ENCODE data around the gene PRKAG2.

PRKAG2 gene

DNA sequence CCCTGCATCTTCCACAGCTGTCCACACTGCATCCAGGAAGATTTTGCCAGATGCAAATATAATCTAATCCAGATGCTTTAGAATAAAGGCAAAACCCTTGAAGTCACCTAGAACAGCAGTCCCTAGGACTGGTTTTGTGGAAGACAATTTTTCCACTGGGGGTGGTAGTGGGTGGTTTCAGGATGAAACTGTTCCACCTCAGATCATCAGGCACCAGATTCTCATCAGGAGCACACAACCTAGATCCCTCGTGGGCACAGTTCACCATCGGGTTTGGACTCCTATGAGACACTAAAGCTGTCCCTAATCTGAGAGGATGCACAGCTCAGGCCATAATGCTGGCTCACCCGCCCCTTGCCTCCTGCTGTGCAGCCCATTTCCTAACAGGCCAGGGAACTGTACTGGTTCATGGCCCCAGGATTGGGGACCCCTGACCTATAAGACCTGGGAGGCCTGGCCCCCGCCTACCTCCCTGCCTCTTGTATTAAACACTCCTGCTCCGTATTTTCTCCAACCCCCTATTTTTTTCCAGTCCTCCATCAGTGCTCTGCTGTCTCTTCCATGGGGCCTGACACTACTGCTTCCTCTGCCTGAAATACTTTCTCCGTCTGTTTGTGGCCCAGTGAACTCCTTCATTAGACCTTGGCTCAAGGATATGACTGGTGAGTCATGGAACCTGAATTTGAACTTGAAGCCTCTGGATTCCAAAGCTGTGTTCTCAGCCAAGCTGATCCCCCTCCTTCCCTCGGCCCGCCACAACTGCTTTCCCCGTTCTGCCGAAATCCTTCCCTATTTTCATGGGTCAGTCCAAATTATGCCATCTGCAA, 277.3 kb downstream of the PRKAG2 start:
- H4K91ac ChIP-seq (ENCODE audit: low read depth, low read length, poor library complexity), result no peak overlapping the region

DNA sequence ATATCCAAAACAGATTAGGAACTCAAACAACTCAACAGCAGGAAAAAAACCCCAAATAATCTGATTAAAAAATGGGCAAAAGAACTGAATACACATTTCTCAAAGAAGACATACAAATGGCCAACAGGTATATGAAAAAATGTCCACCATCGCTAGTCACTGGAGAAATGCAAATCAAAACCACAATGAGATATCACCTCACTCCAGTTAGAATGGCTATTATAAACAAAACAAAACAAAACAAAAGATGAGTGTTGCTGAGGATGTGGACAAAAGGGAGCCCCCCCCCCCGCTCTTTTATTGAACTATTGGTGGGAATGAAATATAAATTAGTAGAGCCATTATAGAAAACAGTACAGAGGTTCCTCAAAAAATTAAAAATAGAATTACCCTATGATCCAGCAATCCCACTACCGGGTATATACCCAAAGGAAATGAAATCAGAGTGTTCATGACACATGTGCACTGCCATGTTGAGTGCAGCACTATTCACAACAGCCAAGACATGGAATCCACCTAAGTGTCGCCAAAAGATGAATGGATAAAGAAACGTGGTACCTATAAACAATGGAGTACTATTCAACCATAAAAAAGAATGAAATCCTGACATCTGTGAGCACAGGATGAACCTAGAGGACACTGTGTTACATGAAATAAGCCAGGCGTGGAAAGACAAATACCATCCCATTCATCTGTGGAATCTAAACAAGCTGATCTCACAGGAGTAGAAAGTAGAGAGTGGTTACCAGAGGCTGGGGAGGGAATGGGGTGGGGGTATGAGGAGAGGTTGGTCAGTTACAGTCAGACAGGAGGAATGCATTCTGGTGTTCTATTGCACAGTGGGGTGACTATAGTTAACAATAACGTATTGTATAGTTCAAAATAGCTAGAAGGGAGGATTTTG, 279.1 kb downstream of the PRKAG2 start:
- no peak overlapping the region for H3K14ac ChIP-seq (ENCODE audit: low read length)
- H2BK5ac ChIP-seq (ENCODE audit: low read length), result no peak overlapping the region
- no peak overlapping the region for H4K8ac ChIP-seq (ENCODE audit: low read depth, low read length)
- H3K9ac ChIP-seq (ENCODE audit: low read depth, low read length, poor library complexity), result no peak overlapping the region
- no peak for DNase-seq (ENCODE audit: low spot score)
- WGBS, 2 donors (ENCODE audit: extremely low coverage in 2 of 2, insufficient read length in 2 of 2, insufficient replicate concordance in 1 of 2), result no CpG with 5 or more reads among the region's 7 CpGs
- H2AK5ac ChIP-seq (ENCODE audit: low read depth, low read length), result no peak overlapping the region
- no peak overlapping the region for H2AFZ ChIP-seq (ENCODE audit: low read length)
- no peaks in the 10 kb centered on the region for H3K36me3 ChIP-seq (replicated peaks in 1 of 2; ENCODE audit: control insufficient read depth in 2 of 2, insufficient read depth in 2 of 2, low read length in 2 of 2)
- H3K23ac ChIP-seq (ENCODE audit: low read depth, low read length, poor library complexity), result no peak overlapping the region
- H3K4me2 ChIP-seq (ENCODE audit: insufficient read depth, low read length, poor library complexity, severe bottlenecking), result no peak overlapping the region
- no peaks in the 10 kb centered on the region for H3K4me1 ChIP-seq (ENCODE audit: control insufficient read depth in 2 of 2, insufficient read depth in 1 of 2, low read depth in 1 of 2, low read length in 2 of 2)
- H2BK12ac ChIP-seq (ENCODE audit: low read length), result no peak overlapping the region
- no peaks in the 10 kb centered on the region for H3K27me3 ChIP-seq (ENCODE audit: control insufficient read depth in 3 of 3, insufficient read depth in 3 of 3, low read depth in 1 of 3, low read length in 3 of 3)
- no peak overlapping the region for H2BK120ac ChIP-seq (ENCODE audit: low read depth, low read length)
- no peak overlapping the region for H3K27ac ChIP-seq (replicated peaks; ENCODE audit: low read length)
- no peak overlapping the region for H2BK15ac ChIP-seq (ENCODE audit: low read length)
- H3K4ac ChIP-seq (ENCODE audit: low read length), result no peak overlapping the region
- H4K91ac ChIP-seq (ENCODE audit: low read depth, low read length, poor library complexity), result no peak overlapping the region
- no peak overlapping the region for H3K4me3 ChIP-seq (ENCODE audit: low read length in 2 of 2)
- no peaks in the 10 kb centered on the region for H3K79me1 ChIP-seq (ENCODE audit: low read depth, low read length)
- H3K9me3 ChIP-seq (replicated peaks in 1 of 2; ENCODE audit: control insufficient read depth in 2 of 2, insufficient read depth in 1 of 2, low read depth in 1 of 2, low read length in 2 of 2), result no peaks in the 10 kb centered on the region
- no peak overlapping the region for H3K18ac ChIP-seq (ENCODE audit: low read length)

More for the DNA sequence above, 277.3 kb downstream of the PRKAG2 start:
- peaks cover 3% of the 10 kb centered on the region for H3K79me1 ChIP-seq (ENCODE audit: low read depth, low read length)
- H3K4ac ChIP-seq (ENCODE audit: low read length), result no peak overlapping the region
- H2AFZ ChIP-seq (ENCODE audit: low read length), result no peak overlapping the region
- no CpG with 5 or more reads among the region's 10 CpGs for WGBS, 2 donors (ENCODE audit: extremely low coverage in 2 of 2, insufficient read length in 2 of 2, insufficient replicate concordance in 1 of 2)
- no peak overlapping the region for H2BK5ac ChIP-seq (ENCODE audit: low read length)
- no peak overlapping the region for H2BK12ac ChIP-seq (ENCODE audit: low read length)
- H3K14ac ChIP-seq (ENCODE audit: low read length), result no peak overlapping the region
- no peaks in the 10 kb centered on the region for H3K36me3 ChIP-seq (replicated peaks in 1 of 2; ENCODE audit: control insufficient read depth in 2 of 2, insufficient read depth in 2 of 2, low read length in 2 of 2)
- no peaks in the 10 kb centered on the region for H3K27me3 ChIP-seq (ENCODE audit: control insufficient read depth in 3 of 3, insufficient read depth in 3 of 3, low read depth in 1 of 3, low read length in 3 of 3)
- H2AK5ac ChIP-seq (ENCODE audit: low read depth, low read length), result no peak overlapping the region
- H2BK120ac ChIP-seq (ENCODE audit: low read depth, low read length), result no peak overlapping the region
- H3K4me1 ChIP-seq (ENCODE audit: control insufficient read depth in 2 of 2, insufficient read depth in 1 of 2, low read depth in 1 of 2, low read length in 2 of 2), result no peaks in the 10 kb centered on the region
- no peak overlapping the region for H4K8ac ChIP-seq (ENCODE audit: low read depth, low read length)
- no peak overlapping the region for H3K4me3 ChIP-seq (ENCODE audit: low read length in 2 of 2)
- H3K4me2 ChIP-seq (ENCODE audit: insufficient read depth, low read length, poor library complexity, severe bottlenecking), result no peak overlapping the region
- no peaks in the 10 kb centered on the region for H3K9me3 ChIP-seq (replicated peaks in 1 of 2; ENCODE audit: control insufficient read depth in 2 of 2, insufficient read depth in 1 of 2, low read depth in 1 of 2, low read length in 2 of 2)
- H3K27ac ChIP-seq (replicated peaks; ENCODE audit: low read length), result no peak overlapping the region
- H3K9ac ChIP-seq (ENCODE audit: low read depth, low read length, poor library complexity), result no peak overlapping the region
- H3K18ac ChIP-seq (ENCODE audit: low read length), result no peak overlapping the region
- no peak for DNase-seq (ENCODE audit: low spot score)
- H2BK15ac ChIP-seq (ENCODE audit: low read length), result no peak overlapping the region
- H3K23ac ChIP-seq (ENCODE audit: low read depth, low read length, poor library complexity), result no peak overlapping the region

GRCh38 chr7:151595702-151596350, 281.1 kb downstream of the PRKAG2 start:
- no peak overlapping the region for H4K8ac ChIP-seq (ENCODE audit: low read depth, low read length)
- no peaks in the 10 kb centered on the region for H3K9me3 ChIP-seq (replicated peaks in 1 of 2; ENCODE audit: control insufficient read depth in 2 of 2, insufficient read depth in 1 of 2, low read depth in 1 of 2, low read length in 2 of 2)
- WGBS, 2 donors (ENCODE audit: extremely low coverage in 2 of 2, insufficient read length in 2 of 2, insufficient replicate concordance in 1 of 2), result no CpG with 5 or more reads among the region's 3 CpGs
- peaks cover 0 to 2% of the 10 kb centered on the region in 2 donors for H3K4me1 ChIP-seq (ENCODE audit: control insufficient read depth in 2 of 2, insufficient read depth in 1 of 2, low read depth in 1 of 2, low read length in 2 of 2)
- H2BK5ac ChIP-seq (ENCODE audit: low read length), result no peak overlapping the region
- H2BK15ac ChIP-seq (ENCODE audit: low read length), result no peak overlapping the region
- H4K91ac ChIP-seq (ENCODE audit: low read depth, low read length, poor library complexity), result no peak overlapping the region
- H3K79me1 ChIP-seq (ENCODE audit: low read depth, low read length), result no peaks in the 10 kb centered on the region
- H3K4me3 ChIP-seq (ENCODE audit: low read length in 2 of 2), result no peak overlapping the region
- H3K27ac ChIP-seq (replicated peaks; ENCODE audit: low read length), result no peak overlapping the region
- no peak overlapping the region for H2BK12ac ChIP-seq (ENCODE audit: low read length)
- H2BK120ac ChIP-seq (ENCODE audit: low read depth, low read length), result no peak overlapping the region
- H2AK5ac ChIP-seq (ENCODE audit: low read depth, low read length), result no peak overlapping the region
- no peak for DNase-seq (ENCODE audit: low spot score)
- no peak overlapping the region for H3K9ac ChIP-seq (ENCODE audit: low read depth, low read length, poor library complexity)
- no peak overlapping the region for H3K23ac ChIP-seq (ENCODE audit: low read depth, low read length, poor library complexity)
- H2AFZ ChIP-seq (ENCODE audit: low read length), result no peak overlapping the region
- no peak overlapping the region for H3K18ac ChIP-seq (ENCODE audit: low read length)
- no peaks in the 10 kb centered on the region for H3K27me3 ChIP-seq (ENCODE audit: control insufficient read depth in 3 of 3, insufficient read depth in 3 of 3, low read depth in 1 of 3, low read length in 3 of 3)
- no peak overlapping the region for H3K14ac ChIP-seq (ENCODE audit: low read length)
- H3K4ac ChIP-seq (ENCODE audit: low read length), result no peak overlapping the region
- no peaks in the 10 kb centered on the region for H3K36me3 ChIP-seq (replicated peaks in 1 of 2; ENCODE audit: control insufficient read depth in 2 of 2, insufficient read depth in 2 of 2, low read length in 2 of 2)
- no peak overlapping the region for H3K4me2 ChIP-seq (ENCODE audit: insufficient read depth, low read length, poor library complexity, severe bottlenecking)
